Measurements from ENCODE around the gene GALNT1. TPM values are rescaled to one million over a fixed set of nuclear protein-coding genes. Genes with fewer than 3 reads are reported as not detected.

GALNT1 gene
- total RNA-seq, 1 experiment from 2014 or later = 68.8 TPM

DNA sequence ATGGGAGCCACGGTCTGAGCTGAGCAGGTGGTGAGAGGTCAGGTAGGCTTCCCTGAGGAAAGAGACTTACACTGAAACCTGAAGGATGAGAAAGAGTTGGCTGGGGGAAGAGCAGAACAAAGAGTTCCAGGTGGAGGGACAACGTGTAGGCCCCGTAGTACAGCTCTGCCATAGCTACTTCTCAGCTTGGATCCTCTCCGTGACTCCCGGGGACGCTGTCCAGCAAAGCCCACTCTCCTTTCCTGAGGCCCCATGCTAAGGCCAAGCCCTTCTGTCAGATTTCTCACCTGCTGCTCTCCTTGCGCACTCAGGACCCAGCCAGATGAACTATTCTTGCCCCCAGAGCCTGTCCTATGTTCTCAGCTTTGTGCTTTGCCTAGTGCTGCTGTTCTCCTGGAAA is 173.8 kb downstream of the GALNT1 start:
- in situ Hi-C loops (cut with HindIII; ENCODE audit: low pct_unique_long_range_greater_than_20kb, low sequenced_read_pairs) = no loop called here
- no peak for DNase-seq (ENCODE audit: low read depth, low spot score)

DNA sequence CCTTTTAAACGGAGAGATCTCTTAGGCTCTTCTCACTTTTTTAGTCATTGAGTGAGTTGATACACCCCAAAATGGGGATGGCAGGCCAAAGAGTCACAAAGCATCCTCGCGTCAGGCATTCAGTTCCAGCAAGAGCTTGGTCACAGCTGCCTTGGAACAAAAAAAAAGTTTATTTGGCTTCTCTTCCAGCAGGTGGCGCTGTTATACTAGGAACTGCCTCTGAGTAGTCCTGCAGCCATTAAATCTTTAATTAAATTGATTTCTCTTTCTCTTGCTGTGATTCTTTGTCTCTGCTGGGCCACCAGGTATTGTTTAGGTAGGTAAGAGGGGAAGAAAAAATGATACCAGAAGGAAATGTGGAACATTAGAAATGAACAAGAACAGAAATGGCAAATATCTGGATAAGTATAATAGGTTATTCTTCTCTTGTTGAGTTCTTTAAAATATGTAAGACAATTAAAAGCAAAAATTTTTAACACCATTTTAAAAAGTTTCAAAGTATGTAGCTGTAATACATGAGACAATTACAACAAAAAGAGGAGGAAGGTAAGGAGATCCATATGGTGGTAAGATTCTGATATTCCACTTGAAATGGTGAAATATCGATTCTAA is 175.1 kb downstream of the GALNT1 start:
- peak; percentile 70 for DNase-seq (ENCODE audit: low read depth, low spot score)
- in situ Hi-C loops (cut with HindIII; ENCODE audit: low pct_unique_long_range_greater_than_20kb, low sequenced_read_pairs) = no loop called here

Other genes with a start within 250 kb of the GALNT1 start
- 62.9 and 64.7 TPM in 2 replicates for gene ZNF24, start 237.3 kb upstream of the GALNT1 start, total RNA-seq (2014; rRNA removed; shearing (Covaris generic))
- 4.5 and 5.1 TPM in 2 replicates for gene ZNF396, start 204.4 kb upstream of the GALNT1 start, total RNA-seq (2014; rRNA removed; shearing (Covaris generic))
- gene INO80C, start 83.8 kb upstream of the GALNT1 start, total RNA-seq (2014; rRNA removed; shearing (Covaris generic)) = 1.8 and 2.2 TPM in 2 replicates